Common myeloid progenitor, CD34-positive (primary cell): ENCODE data around the gene DNAJB5.

ENCODE experiments used
- CTCF ChIA-PET: fragments of 350-600 bp; sonication (Branson Sonifier 250); formaldehyde crosslinking; loops from one replicate; lab custom pipeline; 2021; ENCODE audit warnings: antibody characterized with exemption; lab: Charles Lee
- POLR2A ChIA-PET: fragments of 350-600 bp; sonication (Branson Sonifier 250); formaldehyde crosslinking; loops from one replicate; lab custom pipeline; 2021; ENCODE audit warnings: antibody characterized with exemption; lab: Charles Lee
- DNase-seq, 3 donors: peaks; one replicate each; pipeline versions ENCODE4 v3.0.0 to v3.0.0-alpha.2; 2013
- H3K27ac ChIP-seq, 2 experiments: 1 replicate in 1 of 2; 2 replicates in 1 of 2; pipeline ENCODE4 v1.7.0; 2013; ENCODE audit warnings: inconsistent platforms in 2 of 2, low read length in 2 of 2, mild to moderate bottlenecking in 2 of 2, low read depth in 1 of 2, moderate library complexity in 1 of 2; ENCODE audit not compliant: severe bottlenecking in 2 of 2, insufficient read depth in 1 of 2, poor library complexity in 1 of 2
- H3K27me3 ChIP-seq, 5 experiments: replicated peaks in 2 of 5; 1 replicate in 3 of 5; 2 replicates in 2 of 5; pipeline versions ENCODE4 v1.6.1 to v1.7.0; 2013; ENCODE audit warnings: low read length in 4 of 5, mild to moderate bottlenecking in 2 of 5, moderate library complexity in 2 of 5, inconsistent platforms in 1 of 5; ENCODE audit not compliant: insufficient read depth in 5 of 5, control insufficient read depth in 4 of 5
- H3K36me3 ChIP-seq, 4 experiments: 1 replicate in 2 of 4; 2 replicates in 2 of 4; pipeline versions ENCODE4 v1.6.1 to v1.7.0; 2013; ENCODE audit warnings: low read length in 3 of 4, control low read depth in 1 of 4, mild to moderate bottlenecking in 1 of 4; ENCODE audit not compliant: control insufficient read depth in 4 of 4, insufficient read depth in 4 of 4
- H3K4me1 ChIP-seq, 4 experiments: 1 replicate in 3 of 4; 2 replicates in 1 of 4; pipeline versions ENCODE4 v1.6.1 to v1.7.1; 2013; ENCODE audit warnings: low read length in 3 of 4, mild to moderate bottlenecking in 3 of 4, control low read depth in 1 of 4, inconsistent platforms in 1 of 4, moderate library complexity in 1 of 4; ENCODE audit not compliant: control insufficient read depth in 4 of 4, insufficient read depth in 4 of 4; ENCODE audit errors: control extremely low read depth in 1 of 4
- H3K4me3 ChIP-seq, 7 experiments: 1 replicate in 4 of 7; 2 replicates in 3 of 7; pipeline versions ENCODE4 v1.5.1 to v1.7.0; 2013; ENCODE audit warnings: mild to moderate bottlenecking in 7 of 7, low read length in 6 of 7, moderate library complexity in 6 of 7, inconsistent platforms in 2 of 7, low read depth in 2 of 7, control low read depth in 1 of 7; ENCODE audit not compliant: insufficient read depth in 4 of 7, control insufficient read depth in 1 of 7; ENCODE audit errors: extremely low read depth in 1 of 7
- H3K9me3 ChIP-seq, 5 experiments: 1 replicate in 4 of 5; 2 replicates in 1 of 5; pipeline versions ENCODE4 v1.6.1 to v1.7.1; 2013; ENCODE audit warnings: low read length in 4 of 5, mild to moderate bottlenecking in 2 of 5, inconsistent platforms in 1 of 5, low read depth in 1 of 5, moderate library complexity in 1 of 5; ENCODE audit not compliant: control insufficient read depth in 4 of 5, insufficient read depth in 2 of 5; ENCODE audit errors: control extremely low read depth in 1 of 5
- WGBS: methylation state at CpG from one replicate; pipeline ENCODE4 v1.1.5; 2013; ENCODE audit not compliant: insufficient coverage; 5-methylcytosine and 5-hydroxymethylcytosine counted together

DNAJB5 gene

DNA sequence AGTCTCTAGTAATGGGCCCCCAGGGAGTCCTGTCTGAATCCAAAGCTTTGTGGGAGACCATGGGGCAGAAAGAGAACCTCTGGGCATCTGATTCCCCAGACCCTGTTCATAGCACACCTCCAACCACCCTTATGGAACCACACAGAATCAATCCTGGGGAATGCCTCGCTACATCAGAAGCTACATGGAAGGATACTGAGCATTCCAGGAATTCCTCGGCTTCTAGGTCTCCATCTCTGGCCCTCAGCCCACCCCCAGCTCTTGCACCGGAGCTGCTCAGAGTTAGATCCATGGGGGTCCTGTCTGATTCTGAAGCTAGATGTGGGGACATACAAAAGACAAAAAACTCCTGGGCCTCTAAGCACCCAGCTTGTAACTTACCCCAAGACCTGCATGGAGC lies 54.5 kb downstream of the DNAJB5 start:
- DNase-seq, result no peak
- peaks cover 0 to 30% (median 12%) of the 10 kb centered on the region in 4 experiments for H3K36me3 ChIP-seq
- H3K27me3 ChIP-seq, result no peaks in the 10 kb centered on the region
- POLR2A ChIA-PET, result no interaction called here
- H3K4me1 ChIP-seq, result peaks cover 0 to 6% (median 1%) of the 10 kb centered on the region in 4 experiments
- no peaks in the 10 kb centered on the region for H3K9me3 ChIP-seq
- no peak overlapping the region for H3K27ac ChIP-seq
- H3K4me3 ChIP-seq, result no peak overlapping the region
- CTCF ChIA-PET, result interaction anchor here (0.9 to 3.2 kb wide), 9 partner anchors 8 to 152 kb away, joined by 3 to 17 read pairs (median 3); no protein-coding TSS in a partner anchor
- WGBS, result 100% methylated on average over 2 of the region's 3 CpGs
